Tibial artery (tissue), 4 donors: ENCODE measurements around the gene STRIT1.

Experiments
- DNase-seq, 2 donors: peaks; one replicate each; pipeline ENCODE4 v3.0.0-alpha.2; 2019
- H3K27ac ChIP-seq, 2 donors: fragments of 200-600 bp; sonication (generic) in 1 of 2; 1 replicate in 1 of 2; 2 replicates in 1 of 2; pipeline ENCODE4 v1.5.1; 2018 to 2019; ENCODE audit warnings: mild to moderate bottlenecking in 1 of 2
- H3K27me3 ChIP-seq, 2 donors: fragments of 200-600 bp; sonication (generic) in 1 of 2; one replicate each; pipeline versions ENCODE4 v1.5.1 to v1.6.0; 2016 to 2019
- H3K36me3 ChIP-seq, 3 donors: fragments of 200-600 bp; sonication (generic) in 2 of 3; one replicate each; pipeline ENCODE4 v1.5.1; 2016 to 2019; ENCODE audit warnings: mild to moderate bottlenecking in 2 of 3
- H3K4me1 ChIP-seq, 4 donors: fragments of 200-600 bp; sonication (generic) in 2 of 4; 1 replicate in 3 of 4; 2 replicates in 1 of 4; pipeline ENCODE4 v1.5.1; 2016 to 2019
- H3K4me3 ChIP-seq, 2 donors: fragments of 200-600 bp; sonication (generic) in 1 of 2; 1 replicate in 1 of 2; 2 replicates in 1 of 2; pipeline ENCODE4 v1.5.1; 2018 to 2019; ENCODE audit warnings: mild to moderate bottlenecking in 2 of 2
- H3K9me3 ChIP-seq, 3 donors: fragments of 200-600 bp; sonication (generic) in 1 of 3; one replicate each; pipeline ENCODE4 v1.5.1; 2016 to 2019
- intact Hi-C: fragments of 100-400 bp; cut with DNase I; formaldehyde crosslinking; loops from one replicate; pipeline ENCODE4 v1.15.0; 2023; ENCODE audit warnings: low total_unique reads
- TF ChIP-seq, protein P1 (sequence below), 2 experiments: fragments of 200-600 bp in 1 of 2; fragments of 450-650 bp in 1 of 2; IDR thresholded peaks; one replicate each; pipeline ENCODE4 v1.5.1; 2017 to 2019; ENCODE audit warnings: antibody characterized with exemption in 2 of 2, mild to moderate bottlenecking in 1 of 2, moderate library complexity in 1 of 2

STRIT1 gene

DNA sequence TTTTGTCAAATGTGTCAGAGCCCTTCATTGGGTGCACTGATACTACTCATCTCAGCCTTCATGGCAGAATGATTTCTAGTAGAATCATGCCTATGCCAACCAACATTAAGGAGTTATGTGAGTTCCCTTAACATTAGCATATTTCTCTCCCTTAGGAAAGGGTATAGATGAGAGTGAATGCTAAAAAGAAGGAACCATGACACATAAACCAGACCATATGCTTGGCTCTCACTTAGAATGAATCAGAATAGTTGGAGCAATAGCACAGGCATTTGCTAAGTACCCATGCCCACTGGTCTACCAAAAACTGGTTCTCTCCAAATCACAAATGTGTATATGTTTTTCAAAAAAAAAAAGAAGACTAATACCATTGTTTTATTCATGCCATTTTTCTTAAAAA is 51.1 kb downstream of the STRIT1 start:
- no peak overlapping the region for H3K4me3 ChIP-seq
- no peaks in the 10 kb centered on the region for H3K9me3 ChIP-seq
- TF ChIP-seq, protein P1, sequence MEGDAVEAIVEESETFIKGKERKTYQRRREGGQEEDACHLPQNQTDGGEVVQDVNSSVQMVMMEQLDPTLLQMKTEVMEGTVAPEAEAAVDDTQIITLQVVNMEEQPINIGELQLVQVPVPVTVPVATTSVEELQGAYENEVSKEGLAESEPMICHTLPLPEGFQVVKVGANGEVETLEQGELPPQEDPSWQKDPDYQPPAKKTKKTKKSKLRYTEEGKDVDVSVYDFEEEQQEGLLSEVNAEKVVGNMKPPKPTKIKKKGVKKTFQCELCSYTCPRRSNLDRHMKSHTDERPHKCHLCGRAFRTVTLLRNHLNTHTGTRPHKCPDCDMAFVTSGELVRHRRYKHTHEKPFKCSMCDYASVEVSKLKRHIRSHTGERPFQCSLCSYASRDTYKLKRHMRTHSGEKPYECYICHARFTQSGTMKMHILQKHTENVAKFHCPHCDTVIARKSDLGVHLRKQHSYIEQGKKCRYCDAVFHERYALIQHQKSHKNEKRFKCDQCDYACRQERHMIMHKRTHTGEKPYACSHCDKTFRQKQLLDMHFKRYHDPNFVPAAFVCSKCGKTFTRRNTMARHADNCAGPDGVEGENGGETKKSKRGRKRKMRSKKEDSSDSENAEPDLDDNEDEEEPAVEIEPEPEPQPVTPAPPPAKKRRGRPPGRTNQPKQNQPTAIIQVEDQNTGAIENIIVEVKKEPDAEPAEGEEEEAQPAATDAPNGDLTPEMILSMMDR (IDR thresholded peaks at IDR 0.05) = no peak
- no peaks in the 10 kb centered on the region for H3K4me1 ChIP-seq
- H3K36me3 ChIP-seq = no peaks in the 10 kb centered on the region
- no peaks in the 10 kb centered on the region for H3K27me3 ChIP-seq
- H3K27ac ChIP-seq = no peak overlapping the region
- intact Hi-C loops = no loop called here
- DNase-seq = no peak

DNA sequence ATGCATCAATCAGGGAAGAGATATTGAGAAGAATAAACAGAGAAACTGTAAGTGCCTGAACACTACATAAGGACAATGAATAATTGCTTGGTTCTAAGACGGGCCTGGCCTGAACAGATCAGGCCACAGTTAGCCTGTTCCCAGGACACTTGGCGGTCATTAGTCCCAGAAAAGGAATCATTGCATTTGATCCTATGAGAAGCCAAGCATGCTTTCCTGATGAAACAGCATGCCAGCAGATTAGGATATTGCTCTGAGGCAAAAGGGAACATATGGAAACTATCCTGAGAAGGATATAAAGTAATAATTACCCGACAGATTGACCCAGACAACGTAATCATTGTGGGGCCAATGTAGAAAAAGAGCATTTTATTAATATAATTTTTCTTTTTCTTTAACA is 51.9 kb downstream of the STRIT1 start:
- H3K27ac ChIP-seq = no peak overlapping the region

More for the DNA sequence above, 51.9 kb downstream of the STRIT1 start:
- Histone ChIP-seq H3K9me3 (no peaks in the 10 kb centered on the region), H3K4me3 (no peak overlapping the region), H3K4me1 (no peaks in the 10 kb centered on the region), H3K27me3 (no peaks in the 10 kb centered on the region), H3K36me3 (no peaks in the 10 kb centered on the region)
- intact Hi-C loops = no loop called here
- TF ChIP-seq, protein P1 (IDR thresholded peaks at IDR 0.05) = no peak
- no peak for DNase-seq
